ENCODE results near the gene PACSIN1. TPM values are rescaled to one million over a fixed set of nuclear protein-coding genes. Genes with fewer than 3 reads are reported as not detected.
A peak's percentile ranks its signal among the peaks of the same experiment; 100 is the strongest.

The PACSIN1 gene, protein sequence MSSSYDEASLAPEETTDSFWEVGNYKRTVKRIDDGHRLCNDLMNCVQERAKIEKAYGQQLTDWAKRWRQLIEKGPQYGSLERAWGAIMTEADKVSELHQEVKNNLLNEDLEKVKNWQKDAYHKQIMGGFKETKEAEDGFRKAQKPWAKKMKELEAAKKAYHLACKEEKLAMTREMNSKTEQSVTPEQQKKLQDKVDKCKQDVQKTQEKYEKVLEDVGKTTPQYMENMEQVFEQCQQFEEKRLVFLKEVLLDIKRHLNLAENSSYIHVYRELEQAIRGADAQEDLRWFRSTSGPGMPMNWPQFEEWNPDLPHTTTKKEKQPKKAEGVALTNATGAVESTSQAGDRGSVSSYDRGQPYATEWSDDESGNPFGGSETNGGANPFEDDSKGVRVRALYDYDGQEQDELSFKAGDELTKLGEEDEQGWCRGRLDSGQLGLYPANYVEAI
- total RNA-seq (2021) (0.13 TPM in 1 of 2 replicates, not detected in the other), Bru-seq, nascent RNA (percentile 5 among the genes with signal in this experiment), BruChase-seq, experiment 1, labeled RNA remaining after a 2-hour chase (percentile 1 among the genes with signal in this experiment), BruChase-seq, experiment 2, labeled RNA remaining after a 6-hour chase (percentile 8 among the genes with signal in this experiment)
- long read RNA-seq, partial matches to known transcripts = 1 of 1 reads
- long read RNA-seq, other reads (novel, unspliced or antisense) = 0 of 1 reads

DNA sequence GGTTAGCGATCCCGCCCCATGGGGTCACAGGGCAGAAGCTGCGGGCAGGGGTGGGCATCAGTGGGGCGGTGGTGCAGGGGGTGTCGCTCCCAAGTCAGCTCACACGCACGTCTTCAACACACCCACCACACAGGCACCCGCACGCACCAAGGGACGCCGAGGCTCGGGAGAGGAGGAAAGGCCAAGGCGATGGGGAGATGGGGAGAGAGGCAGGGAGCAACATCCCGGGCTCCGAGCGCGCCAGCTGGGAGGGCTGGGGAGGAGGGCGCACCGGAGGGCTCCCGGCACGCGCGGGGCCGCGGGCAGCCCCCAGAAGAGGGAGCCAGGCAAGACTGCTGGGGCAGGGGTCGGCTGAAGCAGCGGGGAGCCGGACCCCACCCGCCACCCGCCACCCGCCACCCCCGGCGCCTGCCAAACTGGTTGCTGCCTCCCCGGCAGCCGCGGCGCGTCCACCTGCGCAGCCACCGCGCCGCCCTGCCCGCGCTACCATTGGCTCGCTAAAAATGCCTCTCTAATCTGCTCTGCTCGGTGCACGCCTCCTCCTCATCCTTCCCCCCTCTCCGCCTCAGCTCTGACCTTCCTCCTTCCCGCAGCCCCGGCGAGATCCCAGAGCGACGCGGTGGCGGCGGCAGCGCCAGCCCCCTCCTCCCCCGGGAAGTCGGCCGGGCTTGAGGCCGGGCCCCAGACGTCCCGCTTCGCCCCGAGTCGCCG is at the start of gene PACSIN1:
Gene PACSIN1 (plus strand): TSS at position 546 of the 711 bp plus-strand sequence. CDS start 60,230 bp downstream, outside the sequence.
- no peaks in the 10 kb centered on the region for H3K27me3 ChIP-seq (replicated peaks; ENCODE audit: insufficient read depth, low read depth, low read length, poor library complexity)
- no TSS peak for BruUV-seq (replicated peaks)
- POLR2A ChIA-PET (ENCODE audit: low non-redundant PET) = no interaction called here
- no peaks in the 10 kb centered on the region for H3K9me3 ChIP-seq (ENCODE audit: low read depth, low read length, poor library complexity, severe bottlenecking)
- CTCF ChIA-PET = no interaction called here
- H3K36me3 ChIP-seq (ENCODE audit: insufficient read depth, low read length, poor library complexity, severe bottlenecking) = no peaks in the 10 kb centered on the region
- intact Hi-C loops (cut with micrococcal nuclease; ENCODE audit: unreplicated experiment) = no loop called here
- no peak for DNase-seq (ENCODE audit: low spot score)
- H3K4me3 ChIP-seq (ENCODE audit: low read depth, low read length, poor library complexity, severe bottlenecking) = peak within 1 kb of the TSS; percentile 40
- TF ChIP-seq, protein P1, sequence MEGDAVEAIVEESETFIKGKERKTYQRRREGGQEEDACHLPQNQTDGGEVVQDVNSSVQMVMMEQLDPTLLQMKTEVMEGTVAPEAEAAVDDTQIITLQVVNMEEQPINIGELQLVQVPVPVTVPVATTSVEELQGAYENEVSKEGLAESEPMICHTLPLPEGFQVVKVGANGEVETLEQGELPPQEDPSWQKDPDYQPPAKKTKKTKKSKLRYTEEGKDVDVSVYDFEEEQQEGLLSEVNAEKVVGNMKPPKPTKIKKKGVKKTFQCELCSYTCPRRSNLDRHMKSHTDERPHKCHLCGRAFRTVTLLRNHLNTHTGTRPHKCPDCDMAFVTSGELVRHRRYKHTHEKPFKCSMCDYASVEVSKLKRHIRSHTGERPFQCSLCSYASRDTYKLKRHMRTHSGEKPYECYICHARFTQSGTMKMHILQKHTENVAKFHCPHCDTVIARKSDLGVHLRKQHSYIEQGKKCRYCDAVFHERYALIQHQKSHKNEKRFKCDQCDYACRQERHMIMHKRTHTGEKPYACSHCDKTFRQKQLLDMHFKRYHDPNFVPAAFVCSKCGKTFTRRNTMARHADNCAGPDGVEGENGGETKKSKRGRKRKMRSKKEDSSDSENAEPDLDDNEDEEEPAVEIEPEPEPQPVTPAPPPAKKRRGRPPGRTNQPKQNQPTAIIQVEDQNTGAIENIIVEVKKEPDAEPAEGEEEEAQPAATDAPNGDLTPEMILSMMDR (conservative IDR thresholded peaks at IDR 0.05; ENCODE audit: low read depth, low read length) = no peak
- TF ChIP-seq EZH2 (IDR thresholded peaks at IDR 0.05; ENCODE audit: borderline replicate concordance, low read depth, low read length, poor library complexity, severe bottlenecking) = no peak
- peaks cover 5% of the 10 kb centered on the region for H3K4me1 ChIP-seq (ENCODE audit: insufficient read depth, low read length, poor library complexity, severe bottlenecking)
- H3K27ac ChIP-seq (ENCODE audit: low read depth, low read length, poor library complexity, severe bottlenecking) = no peak within 1 kb of the TSS

DNA sequence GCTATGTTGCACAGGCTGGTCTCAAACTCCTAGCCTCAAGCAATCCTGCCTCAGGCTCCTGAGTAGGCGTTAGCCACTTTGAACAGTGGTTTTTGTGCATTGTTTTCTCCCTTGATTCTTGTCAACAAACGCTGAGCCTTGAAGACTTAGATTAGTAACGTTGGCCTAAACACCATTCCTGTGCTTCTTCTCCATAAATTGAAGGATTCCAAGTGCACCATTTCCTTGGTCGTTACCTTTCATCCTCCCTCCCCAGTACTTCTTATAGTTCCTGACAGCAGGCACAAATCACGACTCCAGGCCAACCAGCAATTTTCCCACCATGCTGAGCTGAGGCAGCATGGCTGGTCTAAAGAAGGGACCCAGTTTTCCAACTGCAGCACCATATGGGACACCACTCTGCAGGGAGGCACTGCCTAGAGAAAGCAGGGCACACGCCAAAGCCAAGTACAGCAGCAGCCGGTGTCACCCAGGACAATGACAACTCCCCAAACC is 49.0 kb upstream of the PACSIN1 start:
- no peak overlapping the region for H3K27ac ChIP-seq (ENCODE audit: low read depth, low read length, poor library complexity, severe bottlenecking)
- DNase-seq (ENCODE audit: low spot score) = no peak
- intact Hi-C loops (cut with micrococcal nuclease; ENCODE audit: unreplicated experiment) = loop anchor here (5.0 kb wide), 1 partner anchor 255 kb away; no protein-coding TSS in a partner anchor
- no TSS peak for BruUV-seq (replicated peaks)
- no peaks in the 10 kb centered on the region for H3K9me3 ChIP-seq (ENCODE audit: low read depth, low read length, poor library complexity, severe bottlenecking)
- H3K4me3 ChIP-seq (ENCODE audit: low read depth, low read length, poor library complexity, severe bottlenecking) = no peak overlapping the region
- TF ChIP-seq, protein P1 (conservative IDR thresholded peaks at IDR 0.05; ENCODE audit: low read depth, low read length) = no peak
- no peak for TF ChIP-seq EZH2 (IDR thresholded peaks at IDR 0.05; ENCODE audit: borderline replicate concordance, low read depth, low read length, poor library complexity, severe bottlenecking)
- ChIA-PET CTCF (interaction anchor here (3.2 kb wide), 1 partner anchor 168 kb away, joined by 34 read pairs; the partner anchor contains the start of gene SMIM29), POLR2A (ENCODE audit: low non-redundant PET) (interaction anchor here (0.6 kb wide), 2 partner anchors 9 to 216 kb away, joined by 11 to 13 read pairs; no protein-coding TSS in a partner anchor)
- no peaks in the 10 kb centered on the region for H3K4me1 ChIP-seq (ENCODE audit: insufficient read depth, low read length, poor library complexity, severe bottlenecking)
- no peaks in the 10 kb centered on the region for H3K27me3 ChIP-seq (replicated peaks; ENCODE audit: insufficient read depth, low read depth, low read length, poor library complexity)
- peaks cover 69% of the 10 kb centered on the region for H3K36me3 ChIP-seq (ENCODE audit: insufficient read depth, low read length, poor library complexity, severe bottlenecking)

DNA sequence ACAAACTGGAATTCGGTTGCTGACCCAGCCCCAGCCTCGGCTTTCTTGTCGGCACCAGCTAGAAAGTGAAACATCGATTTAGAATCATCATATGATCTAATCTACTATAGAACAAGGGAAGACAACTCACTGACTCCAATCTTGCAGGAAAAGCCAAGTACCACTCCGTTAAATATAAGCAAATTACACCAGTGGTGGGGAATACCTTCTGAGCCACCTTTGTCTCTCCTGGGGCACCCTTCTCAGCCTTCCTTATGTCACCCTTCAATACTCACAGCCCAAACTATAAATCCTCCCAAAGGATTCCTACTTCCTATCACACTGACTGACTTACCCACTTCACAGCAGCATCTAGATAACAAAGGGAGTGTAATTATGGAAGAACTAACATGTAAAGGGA is 47.5 kb upstream of the PACSIN1 start:
- intact Hi-C loops (cut with micrococcal nuclease; ENCODE audit: unreplicated experiment) = loop anchor here (5.0 kb wide), 1 partner anchor 256 kb away; no protein-coding TSS in a partner anchor
- Histone ChIP-seq H3K4me3 (ENCODE audit: low read depth, low read length, poor library complexity, severe bottlenecking) (no peak overlapping the region), H3K9me3 (ENCODE audit: low read depth, low read length, poor library complexity, severe bottlenecking) (no peaks in the 10 kb centered on the region), H3K27ac (ENCODE audit: low read depth, low read length, poor library complexity, severe bottlenecking) (no peak overlapping the region), H3K27me3 (replicated peaks; ENCODE audit: insufficient read depth, low read depth, low read length, poor library complexity) (no peaks in the 10 kb centered on the region), H3K36me3 (ENCODE audit: insufficient read depth, low read length, poor library complexity, severe bottlenecking) (peaks cover 83% of the 10 kb centered on the region), H3K4me1 (ENCODE audit: insufficient read depth, low read length, poor library complexity, severe bottlenecking) (peaks cover 6% of the 10 kb centered on the region)
- no peak for TF ChIP-seq EZH2 (IDR thresholded peaks at IDR 0.05; ENCODE audit: borderline replicate concordance, low read depth, low read length, poor library complexity, severe bottlenecking)
- TF ChIP-seq, protein P1 (conservative IDR thresholded peaks at IDR 0.05; ENCODE audit: low read depth, low read length) = no peak
- BruUV-seq (replicated peaks) = no TSS peak
- no peak for DNase-seq (ENCODE audit: low spot score)
- CTCF ChIA-PET = no interaction called here
- POLR2A ChIA-PET (ENCODE audit: low non-redundant PET) = no interaction called here
